Epithelial cell of proximal tubule (primary cell): ENCODE measurements around the gene NHERF1. TPM values are rescaled to one million over a fixed set of nuclear protein-coding genes. Genes with fewer than 3 reads are reported as not detected.

ENCODE experiments used
- DNase-seq: peaks from one replicate; pipeline ENCODE4 v3.0.0-alpha.2; 2011; ENCODE audit warnings: low read depth
- H3K4me3 ChIP-seq: 2 replicates; pipeline ENCODE4 v1.5.1; 2011; ENCODE audit warnings: low read depth, mild to moderate bottlenecking, low read length
- CTCF ChIP-seq: conservative IDR thresholded peaks from 2 replicates; pipeline ENCODE4 v1.5.1; 2012; ENCODE audit warnings: low read depth, mild to moderate bottlenecking, low read length
- total RNA-seq: library from RNA; depleted of rRNA; stranded (reverse); fragments of >200 nt; gene quantifications from 2 replicates; pipeline ENCODE4 v1.2.3, GENCODE V29; 2015

The NHERF1 gene
- total RNA-seq, 1 donor from 2014 or later: 45.1 TPM

- H3K4me3 ChIP-seq: no peak overlapping the region
- DNase-seq: no peak
- TF ChIP-seq CTCF: no peak
These were observed 52.1 kb downstream of the NHERF1 start for GRCh38 chr17:74800531-74800930.

- no peak overlapping the region for H3K4me3 ChIP-seq
- no peak for DNase-seq
- no peak for TF ChIP-seq CTCF
These were observed 53.5 kb downstream of the NHERF1 start for GRCh38 chr17:74801896-74802295.

- TF ChIP-seq CTCF: no peak
- no peak for DNase-seq
- no peak overlapping the region for H3K4me3 ChIP-seq
These were observed 55.0 kb downstream of the NHERF1 start for GRCh38 chr17:74803388-74803930.

GRCh38 chr17:74803971-74804370, 55.5 kb downstream of the NHERF1 start:
- no peak for DNase-seq
- no peak overlapping the region for H3K4me3 ChIP-seq
- no peak for TF ChIP-seq CTCF

GRCh38 chr17:74804683-74805082, 56.3 kb downstream of the NHERF1 start:
- no peak for TF ChIP-seq CTCF
- no peak for DNase-seq
- H3K4me3 ChIP-seq: no peak overlapping the region

- DNase-seq: no peak
- TF ChIP-seq CTCF: no peak
- H3K4me3 ChIP-seq: no peak overlapping the region
These were observed 57.2 kb downstream of the NHERF1 start for GRCh38 chr17:74805591-74805991.

- H3K4me3 ChIP-seq: no peak overlapping the region
- no peak for DNase-seq
- no peak for TF ChIP-seq CTCF
These were observed 57.9 kb downstream of the NHERF1 start for GRCh38 chr17:74806334-74806733.
